Heart right ventricle (tissue), 16 donors: ENCODE data around the gene GUK1. TPM values are rescaled to one million over a fixed set of nuclear protein-coding genes. Genes with fewer than 3 reads are reported as not detected.
"Not testable (repeated sequence)": the region's sequence is repeated elsewhere in the genome, so short reads cannot be mapped to it uniquely, and the experiment has no call there.

ENCODE experiments used
- ATAC-seq, 8 donors: fragments of 200-7000 bp; cut with Tn5 transposase; one replicate each; pipeline ENCODE4 v1.9.1; 2020; ENCODE audit warnings: mild to moderate bottlenecking in 8 of 8, moderate library complexity in 8 of 8, moderate number of reproducible peaks in 1 of 8
- DNase-seq, 2 donors: peaks; one replicate each; pipeline ENCODE4 v3.0.0-alpha.2; 2020
- H3K27ac ChIP-seq, 10 donors: fragments of 200-600 bp; sonication (generic) in 2 of 10; one replicate each; pipeline versions ENCODE4 v1.5.0 to v1.8.0; 2020 to 2022; ENCODE audit warnings: mild to moderate bottlenecking in 3 of 10
- H3K27me3 ChIP-seq, 7 donors: fragments of 200-600 bp; one replicate each; pipeline ENCODE4 v1.8.0; 2021 to 2022; ENCODE audit warnings: mild to moderate bottlenecking in 2 of 7
- H3K36me3 ChIP-seq, 9 donors: fragments of 200-600 bp; sonication (generic) in 1 of 9; one replicate each; pipeline versions ENCODE4 v1.5.0 to v1.8.0; 2020 to 2022; ENCODE audit warnings: mild to moderate bottlenecking in 2 of 9
- H3K4me1 ChIP-seq, 9 donors: fragments of 200-600 bp; sonication (generic) in 1 of 9; one replicate each; pipeline versions ENCODE4 v1.5.0 to v1.8.0; 2020 to 2022; ENCODE audit warnings: mild to moderate bottlenecking in 4 of 9
- H3K4me3 ChIP-seq, 10 donors: fragments of 200-600 bp; sonication (generic) in 2 of 10; one replicate each; pipeline versions ENCODE4 v1.5.0 to v1.8.0; 2020 to 2022; ENCODE audit warnings: mild to moderate bottlenecking in 7 of 10, moderate library complexity in 2 of 10
- H3K9me3 ChIP-seq, 11 donors: fragments of 200-600 bp in 10 of 11; sonication (generic) in 2 of 11; one replicate each; pipeline versions ENCODE4 v1.5.0 to v1.8.0; 2013 to 2022; ENCODE audit warnings: mild to moderate bottlenecking in 2 of 11, control low read depth in 1 of 11, moderate library complexity in 1 of 11
- CTCF ChIP-seq, 9 donors: fragments of 200-600 bp; sonication (generic) in 2 of 9; IDR thresholded peaks; one replicate each; pipeline versions ENCODE4 v1.5.0 to v1.8.0; 2021 to 2022; ENCODE audit warnings: antibody characterized with exemption in 9 of 9, mild to moderate bottlenecking in 5 of 9, moderate library complexity in 1 of 9
- whole genome bisulfite sequencing, 2 donors: extraction: QIAGEN DNeasy Blood & Tissue Kit; methylation state at CpG; one replicate each; pipeline ENCODE4 v1.1.7; 2013; ENCODE audit warnings: inconsistent platforms in 1 of 2; 5-methylcytosine and 5-hydroxymethylcytosine counted together
- intact Hi-C, 10 donors: fragments of 100-400 bp; cut with DNase I; formaldehyde crosslinking; loops; one replicate each; pipeline versions ENCODE4 v1.11.1 to v1.14.2; 2022
- polyA plus RNA-seq, 2 donors: library from polyadenylated mRNA; stranded (reverse); fragments of 200-250 nt; gene quantifications; one replicate each; pipeline ENCODE4 v1.2.3, GENCODE V29; 2013
- total RNA-seq, 10 donors: library from RNA; stranded (reverse); fragmentation: NEBNext Ultra II Directional in 3 of 10; extraction: Animal tissue kit (Norgen Biotek cat#: 25700) in 3 of 10; gene quantifications; one replicate each; pipeline versions ENCODE4 v1.2.1 to v1.2.4, GENCODE V29; 2021 to 2023
- donor health status: Arrhythmogenic right ventricular cardiomyopathy.
- donor health status: ischemic (EF 13 %, LVEDD 7.1; RV severe dilation, severe dysfunction).
- donor health status: healthy with polysubstance abuse.
- donor health status: DM: no; HTN: yes; CAD: no.
- donor health status: DM: no; HTN: no; CAD: no.
- donor health status: ischemic (EF 25% LVEDD 6.9; RV normal size, moderate dysfunction).
- donor health status: ischemic (EF 25% LVEDD 5.7; RV mildly dilated, moderate dysfunction).
- donor health status: healthy.
- donor health status: DM: yes; HTN: yes; CAD: no.
- donor health status: Ischemic cardiomyopathy.
- donor health status: ischemic (EF 35%, LVEDD 5.7; RV mildly dilated, moderate dysfunction).
- donor health status: nonischemic (EF 11% LVEDD 7.7; RV severe dilation, severe dysfunction).
- donor health status: DM: yes; HTN: yes; CAD: no.
- donor health status: PGD.
- donor health status: ischemic (EF 29% LVEDD 5.4; RV normal size, mild dysfunction).
- donor health status: nonischemic (EF 23%, LVEDD 6.1; RV moderate dilation, normal function).

GUK1 gene
- total and polyA plus RNA-seq, 12 donors, result 121 to 474 (median 169) TPM

DNA sequence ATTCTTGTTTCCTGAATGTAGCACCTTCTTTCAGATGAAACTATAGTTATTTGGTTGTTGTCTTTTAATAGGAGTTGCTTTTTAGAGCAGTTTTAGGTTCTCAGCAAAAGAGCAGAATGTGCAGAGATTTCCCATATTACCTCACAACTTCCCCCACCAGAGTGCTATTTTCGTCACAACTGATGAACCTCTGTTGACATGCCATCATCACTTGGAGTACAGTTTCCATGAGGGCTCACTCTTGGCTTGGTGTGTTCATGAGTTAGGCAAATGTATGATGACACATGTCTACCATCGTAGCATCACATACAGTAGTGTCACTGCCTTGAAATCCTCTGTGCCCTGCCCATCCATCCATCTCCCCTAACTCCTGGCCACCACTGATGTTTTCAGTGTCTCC lies 29.3 kb downstream of the GUK1 start:
- DNase-seq (no peak), ATAC-seq (no peak)
- no peaks in the 10 kb centered on the region for H3K9me3 ChIP-seq
- 71 to 72% methylated on average over 2 of the region's 2 CpGs for WGBS, 2 donors
- no peak overlapping the region for H3K27ac ChIP-seq
- no peak for TF ChIP-seq CTCF (IDR thresholded peaks at IDR 0.05)
- H3K27me3 ChIP-seq, result no peaks in the 10 kb centered on the region
- peaks cover 0 to 13% (median 0%) of the 10 kb centered on the region in 9 donors for H3K36me3 ChIP-seq
- intact Hi-C loops, result loop anchor here in 6 of 10 donors (5.0 kb wide), 2 partner anchors 37 to 38 kb away; partner anchors contain the start of gene OBSCN (in 5 of the 6)
- no peak overlapping the region for H3K4me3 ChIP-seq
- H3K4me1 ChIP-seq, result peaks cover 0 to 27% (median 20%) of the 10 kb centered on the region in 9 donors

- TF ChIP-seq CTCF (IDR thresholded peaks at IDR 0.05), result no peak
- Histone ChIP-seq H3K4me1 (peaks cover 0 to 26% (median 14%) of the 10 kb centered on the region in 9 donors), H3K9me3 (no peaks in the 10 kb centered on the region), H3K36me3 (peaks cover 0 to 24% (median 0%) of the 10 kb centered on the region in 9 donors), H3K27me3 (no peaks in the 10 kb centered on the region), H3K27ac (no peak overlapping the region), H3K4me3 (no peak overlapping the region)
- ATAC-seq (no peak), DNase-seq (no peak)
- intact Hi-C loops, result loop anchor here in 1 of 10 donors (10.0 kb wide), 1 partner anchor 46 kb away; no protein-coding TSS in a partner anchor
- WGBS, 2 donors, result 90 to 91% methylated on average over 7 of the region's 7 CpGs
Observed at GRCh38 chr1:228170666-228171065, 30.6 kb downstream of the GUK1 start.

- Histone ChIP-seq H3K4me3 (no peak overlapping the region), H3K9me3 (no peaks in the 10 kb centered on the region), H3K27me3 (no peaks in the 10 kb centered on the region), H3K36me3 (peaks cover 0 to 24% (median 0%) of the 10 kb centered on the region in 9 donors), H3K4me1 (peaks cover 0 to 31% (median 19%) of the 10 kb centered on the region in 9 donors), H3K27ac (no peak overlapping the region)
- WGBS, 2 donors, result 79 to 88% methylated on average over 10 of the region's 10 CpGs
- ATAC-seq (no peak), DNase-seq (no peak)
- intact Hi-C loops, result loop anchor here in 1 of 10 donors (10.0 kb wide), 1 partner anchor 47 kb away; no protein-coding TSS in a partner anchor
- TF ChIP-seq CTCF (IDR thresholded peaks at IDR 0.05), result no peak
Observed at GRCh38 chr1:228171221-228171891, 31.3 kb downstream of the GUK1 start.

- H3K27me3 ChIP-seq, result no peaks in the 10 kb centered on the region
- intact Hi-C loops, result loop anchor here in 1 of 10 donors (10.0 kb wide), 1 partner anchor 48 kb away; no protein-coding TSS in a partner anchor
- WGBS, 2 donors, result 87 to 90% methylated on average over 21 of the region's 21 CpGs
- DNase-seq (no peak), ATAC-seq (no peak)
- TF ChIP-seq CTCF (IDR thresholded peaks at IDR 0.05), result no peak
- H3K9me3 ChIP-seq, result no peaks in the 10 kb centered on the region
- H3K4me3 ChIP-seq, result no peak overlapping the region
- H3K36me3 ChIP-seq, result peaks cover 0 to 29% (median 3%) of the 10 kb centered on the region in 9 donors
- H3K4me1 ChIP-seq, result peaks cover 0 to 28% (median 5%) of the 10 kb centered on the region in 9 donors
- no peak overlapping the region for H3K27ac ChIP-seq
Observed at GRCh38 chr1:228172591-228173527, 32.8 kb downstream of the GUK1 start.

DNA sequence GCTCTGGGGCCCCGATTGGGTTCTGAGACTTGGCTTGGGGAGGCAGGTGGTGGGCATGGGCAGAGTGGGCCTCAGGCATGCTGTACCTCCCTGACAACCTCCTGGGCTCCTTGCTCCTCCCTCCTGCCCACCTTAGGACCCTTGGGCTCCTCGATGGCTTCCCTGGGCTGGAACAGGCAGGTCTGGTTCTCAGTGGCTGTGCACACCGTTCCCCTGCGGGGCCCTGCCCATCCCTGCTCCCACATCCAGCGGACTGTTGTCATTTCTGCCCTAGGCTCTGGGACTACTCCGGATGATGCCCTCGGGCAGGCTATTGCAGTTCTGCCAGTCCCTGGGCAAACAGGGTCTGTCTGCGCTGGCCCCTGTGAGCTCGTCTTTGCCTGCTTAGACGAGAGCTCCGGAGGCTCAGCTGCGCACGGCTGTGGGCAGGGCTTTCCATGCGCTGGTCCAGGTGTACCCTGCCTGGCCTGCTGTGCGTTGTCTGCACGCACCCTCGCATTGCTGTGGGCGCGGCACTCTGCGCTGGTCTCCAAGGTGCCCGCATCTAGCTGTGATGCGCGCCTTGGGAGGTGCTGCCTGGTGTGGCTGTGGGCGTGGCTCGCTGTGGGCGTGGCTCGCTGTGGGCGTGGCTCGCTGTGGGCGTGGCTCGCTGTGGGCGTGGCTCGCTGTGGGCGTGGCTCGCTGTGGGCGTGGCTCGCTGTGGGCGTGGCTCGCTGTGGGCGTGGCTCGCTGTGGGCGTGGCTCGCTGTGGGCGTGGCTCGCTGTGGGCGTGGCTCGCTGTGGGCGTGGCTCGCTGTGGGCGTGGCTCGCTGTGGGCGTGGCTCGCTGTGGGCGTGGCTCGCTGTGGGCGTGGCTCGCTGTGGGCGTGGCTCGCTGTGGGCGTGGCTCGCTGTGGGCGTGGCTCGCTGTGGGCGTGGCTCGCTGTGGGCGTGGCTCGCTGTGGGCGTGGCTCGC lies 33.7 kb downstream of the GUK1 start:
- not testable (repeated sequence) for H3K4me3 ChIP-seq, H3K9me3 ChIP-seq, H3K27ac ChIP-seq, H3K27me3 ChIP-seq, DNase-seq
- peaks cover 0 to 26% (median 3%) of the 10 kb centered on the region in 9 donors for H3K36me3 ChIP-seq
- 64 to 74% methylated on average over 29 to 37 of the region's 69 CpGs for WGBS, 2 donors
- peaks cover 0 to 27% (median 8%) of the 10 kb centered on the region in 9 donors for H3K4me1 ChIP-seq
- peak in 3 of 8 donors; percentile 15 to 34 (median 21) for ATAC-seq
- intact Hi-C loops, result loop anchor here in 1 of 10 donors (10.0 kb wide), 1 partner anchor 49 kb away; no protein-coding TSS in a partner anchor
